ENCODE measurements around the gene TM6SF1.
"Not testable (repeated sequence)": the region's sequence is repeated elsewhere in the genome, so short reads cannot be mapped to it uniquely, and the experiment has no call there.

The TM6SF1 gene

DNA sequence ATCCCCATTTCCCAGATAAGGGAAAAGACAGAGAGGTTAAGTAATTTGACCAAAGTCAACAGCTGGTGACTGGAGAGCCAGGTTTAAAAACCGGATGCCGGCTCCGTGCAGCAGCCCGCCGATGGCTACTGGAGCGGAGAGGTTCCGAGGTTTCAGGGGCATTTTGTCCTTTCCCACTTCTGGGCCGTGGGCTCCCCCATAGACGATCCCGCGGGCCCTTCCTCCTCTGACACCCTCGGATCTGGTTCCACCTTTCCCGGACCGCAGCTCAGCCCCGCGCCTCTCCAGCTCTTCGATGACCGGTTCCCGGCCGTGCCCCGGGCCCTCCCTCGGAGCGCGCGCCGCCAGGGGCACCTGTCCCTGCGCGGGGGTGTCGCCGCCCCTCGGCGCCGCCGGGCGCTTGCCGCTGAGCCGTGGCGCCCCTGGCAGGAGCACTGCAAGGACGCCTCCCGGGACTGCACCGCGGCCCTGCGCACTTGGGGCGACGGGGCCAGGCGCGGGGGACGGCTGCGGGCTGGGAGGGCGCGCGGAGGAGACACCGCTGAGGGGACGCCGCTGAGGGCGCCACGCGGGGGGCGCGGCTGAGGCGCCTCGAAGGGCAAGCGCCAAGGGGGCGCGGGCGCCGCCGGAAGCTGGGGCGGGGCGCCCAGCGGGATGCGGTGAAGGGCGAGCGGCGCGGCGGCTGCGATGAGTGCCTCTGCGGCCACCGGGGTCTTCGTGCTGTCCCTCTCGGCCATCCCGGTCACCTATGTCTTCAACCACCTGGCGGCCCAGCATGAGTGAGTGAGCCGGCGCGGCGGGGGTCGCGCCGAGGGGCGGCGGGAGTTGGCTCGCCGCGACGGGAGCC, at the start of gene TM6SF1:
Gene TM6SF1 (plus strand): TSS at position 652 of the 847 bp plus-strand sequence. CDS start 36 bp downstream, at position 688.
- DNase-seq: no peak

- DNase-seq: no peak
Observed at GRCh38 chr15:83057696-83058376, 49.6 kb upstream of the TM6SF1 start.

DNA sequence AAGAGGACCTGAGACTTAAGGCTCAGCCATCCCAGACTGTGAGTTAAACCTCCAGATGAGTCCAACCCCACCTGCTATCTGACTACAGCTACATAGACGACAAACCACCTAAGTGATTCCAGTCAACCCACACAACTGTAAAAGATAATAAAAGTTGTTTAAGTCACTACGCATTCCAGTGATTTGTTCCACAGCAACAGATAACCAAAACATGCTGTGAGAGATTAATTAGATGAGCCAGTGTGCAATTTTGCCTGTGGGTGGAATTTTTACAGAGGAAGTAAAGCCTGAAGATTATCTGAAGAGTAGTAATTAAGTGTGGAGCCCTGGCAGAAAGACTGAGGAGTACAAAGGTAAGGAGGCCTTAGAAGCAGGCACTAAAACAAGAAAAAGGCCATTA, 45.8 kb upstream of the TM6SF1 start:
- DNase-seq: no peak

DNA sequence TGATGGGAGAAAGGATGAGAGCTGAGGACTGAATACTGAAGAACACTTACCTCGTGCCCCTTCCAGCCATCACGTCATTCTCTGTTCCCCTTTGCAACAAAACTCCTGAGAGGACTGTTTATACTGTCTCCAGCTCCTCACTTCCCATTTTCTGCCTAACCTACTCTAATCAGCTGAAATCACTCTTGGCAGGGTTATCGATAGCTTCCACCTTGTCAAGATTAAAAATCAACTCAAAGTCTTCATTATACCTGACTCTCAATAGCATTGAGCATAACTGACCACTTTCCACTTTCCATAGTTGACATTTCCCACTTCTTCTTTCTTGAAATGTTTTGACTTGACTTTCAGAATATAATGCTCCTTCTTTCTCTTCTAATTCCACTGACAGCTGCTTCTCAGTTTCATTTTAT, 44.7 kb upstream of the TM6SF1 start:
- no peak for DNase-seq

- DNase-seq: no peak
Observed at GRCh38 chr15:83063551-83063950, 43.9 kb upstream of the TM6SF1 start.

DNA sequence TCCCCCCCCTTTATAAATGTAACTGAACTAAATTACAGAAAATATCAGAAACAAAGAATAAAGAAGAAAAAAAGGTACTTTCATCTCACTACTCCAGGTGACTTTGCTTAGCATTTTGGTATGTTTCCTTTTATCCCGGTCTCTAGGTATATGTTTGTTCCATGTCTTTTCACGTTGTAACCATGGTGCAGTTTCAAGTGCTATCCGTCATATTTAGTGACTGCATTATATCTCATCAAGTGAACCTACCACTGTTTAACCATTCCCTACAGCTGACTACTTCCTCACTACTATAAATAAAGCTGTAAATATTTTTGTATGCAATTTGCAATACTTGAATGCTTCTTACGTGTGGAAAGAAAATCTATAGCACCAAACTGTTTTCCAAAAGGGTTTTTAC, 42.6 kb upstream of the TM6SF1 start:
- no peak for DNase-seq

- no peak for DNase-seq
Observed at GRCh38 chr15:83065431-83065830, 42.0 kb upstream of the TM6SF1 start.

DNA sequence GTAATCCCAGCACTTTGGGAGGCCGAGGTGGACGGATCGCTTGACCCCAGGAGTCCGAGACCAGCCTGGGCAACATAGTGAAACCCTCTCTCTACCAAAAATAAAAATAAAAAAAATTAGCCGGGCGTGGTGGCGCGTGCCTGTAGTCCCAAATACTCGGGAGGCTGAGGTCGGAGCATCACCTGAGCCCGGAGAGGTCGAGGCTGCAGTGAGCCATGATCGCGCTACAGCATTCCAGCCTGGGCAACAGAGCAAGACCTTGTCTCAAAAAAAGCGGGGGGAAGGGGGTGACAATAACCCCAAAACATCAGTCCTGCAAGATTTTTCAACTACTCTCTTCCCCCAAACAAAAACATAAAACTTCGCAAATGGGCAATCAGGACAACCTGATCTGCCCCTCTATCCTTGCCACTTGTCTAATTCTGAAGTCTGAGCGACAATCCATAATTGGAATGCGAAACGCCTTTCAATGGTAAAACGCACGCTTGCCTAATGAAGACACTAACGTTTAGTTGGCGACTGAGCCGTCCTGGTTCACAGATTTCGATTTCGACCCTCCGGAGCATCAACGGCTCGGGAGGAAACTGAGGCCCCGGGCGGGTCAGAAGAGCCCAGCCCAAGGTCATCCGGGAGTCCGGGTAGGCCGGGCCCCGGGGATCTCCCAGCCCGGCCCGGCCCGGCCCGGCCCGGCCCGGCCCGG, 41.3 kb upstream of the TM6SF1 start:
- no peak for DNase-seq

- peak; percentile 89 for DNase-seq
Observed at GRCh38 chr15:83066734-83067637, 40.5 kb upstream of the TM6SF1 start, which contains the start of gene BTBD1. Gene BTBD1 (minus strand): TSS chr15:83067252. CDS start chr15:83067151, 101 bp downstream.

DNA sequence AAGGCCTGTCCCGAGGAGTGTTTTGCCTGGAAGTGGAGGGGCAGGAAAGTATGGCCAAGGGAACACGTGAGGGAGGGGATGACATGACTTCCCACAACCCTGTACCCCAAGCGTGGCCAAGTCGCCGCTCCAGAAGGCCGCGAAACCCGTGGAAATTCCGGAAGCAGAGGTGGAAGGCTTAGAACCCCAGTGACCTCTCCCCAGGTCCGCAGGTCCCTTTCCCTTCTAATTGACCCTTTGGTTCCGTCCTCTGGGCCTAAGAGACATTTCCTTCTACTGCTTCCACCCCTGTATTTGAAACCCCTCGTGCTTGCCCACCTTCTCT, 39.8 kb upstream of the TM6SF1 start:
- no peak for DNase-seq

DNA sequence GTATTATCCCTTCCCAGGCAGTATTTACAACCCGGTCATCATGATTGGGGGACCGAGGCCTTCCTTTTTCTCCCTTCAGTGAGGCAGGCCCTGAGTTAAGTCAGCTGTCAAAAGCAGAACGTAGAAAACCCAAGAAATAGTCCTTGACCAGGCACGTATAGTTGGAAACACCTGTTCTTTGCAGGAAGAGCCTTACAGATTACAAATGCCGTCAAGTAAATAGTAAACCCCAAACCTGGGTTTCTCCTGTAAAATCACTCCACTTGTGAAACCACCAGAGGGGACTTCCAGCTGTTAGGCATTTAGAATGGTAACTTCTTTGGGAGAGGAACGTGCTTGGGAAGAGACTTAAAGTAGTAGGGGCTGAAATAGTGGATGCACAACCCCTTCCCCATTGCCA, 39.4 kb upstream of the TM6SF1 start:
- DNase-seq: no peak

- not testable (repeated sequence) for DNase-seq
Observed at GRCh38 chr15:83069211-83069642, 38.2 kb upstream of the TM6SF1 start.

GRCh38 chr15:83077491-83078230, 29.8 kb upstream of the TM6SF1 start:
- DNase-seq: no peak

DNA sequence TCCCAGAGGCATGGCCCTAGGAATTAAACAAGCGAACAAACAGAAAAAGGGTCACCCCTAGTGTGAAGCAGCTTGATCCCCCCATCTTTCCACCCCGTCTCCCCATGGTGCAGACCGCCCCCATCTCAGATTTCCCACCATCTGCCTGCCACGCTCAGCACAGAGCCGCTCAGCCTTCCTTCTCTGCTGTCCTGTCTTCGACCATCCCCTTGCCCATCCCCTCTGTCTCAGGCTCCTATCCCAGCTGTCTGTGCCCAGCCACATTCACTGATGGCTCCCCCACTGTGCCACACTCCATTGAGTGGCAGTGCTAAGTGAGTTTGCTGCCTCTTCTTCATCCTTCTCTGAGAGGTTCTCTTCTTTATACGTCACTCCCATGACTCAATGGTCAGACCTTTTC, 28.7 kb upstream of the TM6SF1 start:
- DNase-seq: no peak

GRCh38 chr15:83081256-83082014, 26.0 kb upstream of the TM6SF1 start:
- DNase-seq: no peak

DNA sequence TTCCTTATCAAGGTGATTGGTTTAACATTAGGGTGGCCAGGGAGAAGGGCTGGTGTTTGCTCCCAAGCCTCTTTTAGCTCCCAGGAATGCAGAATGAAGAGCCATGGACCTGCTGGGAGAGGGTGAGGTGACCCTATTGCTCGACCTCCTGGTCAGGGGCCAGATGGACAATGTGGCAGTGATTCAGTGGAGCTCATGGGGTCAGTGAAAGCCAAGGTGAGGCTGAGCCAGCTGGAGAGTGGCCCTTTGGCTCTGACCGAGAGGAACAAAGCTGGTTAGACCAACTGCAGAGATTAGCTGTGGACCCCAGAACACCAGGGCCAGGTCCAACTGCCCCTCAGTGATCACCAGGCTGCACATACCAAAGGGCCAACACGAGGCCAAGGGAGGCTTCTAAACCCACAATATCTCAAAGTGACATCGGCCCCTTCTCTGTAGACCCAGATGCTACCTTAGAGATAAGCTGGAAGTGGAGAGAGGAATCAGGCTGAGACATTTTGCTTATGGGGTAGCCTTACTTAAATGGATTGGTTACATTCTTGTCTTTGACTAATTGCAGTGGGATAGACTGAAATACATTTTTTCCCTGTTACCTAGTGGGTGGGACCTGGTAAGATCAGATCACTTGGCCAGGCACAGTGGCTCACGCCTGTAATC, 24.6 kb upstream of the TM6SF1 start:
- no peak for DNase-seq

DNA sequence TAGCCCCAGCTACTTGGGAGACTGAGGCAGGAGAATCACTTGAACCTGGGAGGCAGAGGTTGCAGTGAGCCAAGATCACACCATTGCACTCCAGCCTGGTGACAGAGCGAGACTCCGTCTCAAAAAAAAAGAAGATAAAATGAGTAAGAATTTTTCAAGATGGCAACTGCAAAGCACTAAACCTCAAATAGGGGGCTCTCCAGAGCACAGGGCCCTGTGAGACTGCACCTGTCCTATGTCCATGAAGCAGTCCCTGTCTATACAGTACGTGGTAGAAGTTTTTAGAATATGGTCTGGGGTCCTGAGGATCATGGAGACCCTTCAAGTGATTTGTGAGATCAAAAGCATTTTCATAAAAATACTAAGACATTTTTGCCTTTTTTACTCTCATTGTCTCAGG, 22.0 kb upstream of the TM6SF1 start:
- DNase-seq: not testable (repeated sequence)

DNA sequence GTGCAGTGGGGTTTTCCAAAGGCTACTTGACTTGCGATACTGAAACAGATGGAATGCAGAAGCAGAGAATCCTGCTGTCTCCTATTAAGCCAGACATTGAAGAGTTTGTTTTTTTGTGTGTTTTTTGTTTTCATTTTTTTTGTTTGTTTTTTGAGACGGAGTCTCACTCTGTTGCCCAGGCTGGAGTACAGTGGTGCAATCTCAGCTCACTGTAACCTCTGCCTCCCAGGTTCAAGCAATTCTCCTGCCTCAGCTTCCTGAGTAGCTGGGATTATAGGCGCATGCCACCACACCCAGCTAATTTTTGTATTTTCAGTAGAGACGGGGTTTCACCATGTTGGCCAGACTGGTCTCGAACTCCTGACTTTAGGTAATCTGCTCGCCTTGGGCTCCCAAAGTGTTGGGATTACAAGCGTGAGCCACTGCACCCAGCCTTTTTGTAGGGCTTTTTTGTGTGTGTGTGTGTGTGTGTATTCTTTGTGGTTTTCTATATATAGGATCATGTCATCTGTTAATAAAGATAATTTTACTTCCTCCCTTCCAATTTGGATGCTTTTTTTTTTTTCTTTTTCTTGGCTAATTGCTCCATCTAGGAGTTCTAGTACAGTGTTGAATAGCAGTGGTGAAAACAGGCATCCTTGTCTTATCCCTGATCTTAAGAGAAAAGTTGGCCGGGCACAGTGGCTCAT, 21.4 kb upstream of the TM6SF1 start:
- not testable (repeated sequence) for DNase-seq

DNA sequence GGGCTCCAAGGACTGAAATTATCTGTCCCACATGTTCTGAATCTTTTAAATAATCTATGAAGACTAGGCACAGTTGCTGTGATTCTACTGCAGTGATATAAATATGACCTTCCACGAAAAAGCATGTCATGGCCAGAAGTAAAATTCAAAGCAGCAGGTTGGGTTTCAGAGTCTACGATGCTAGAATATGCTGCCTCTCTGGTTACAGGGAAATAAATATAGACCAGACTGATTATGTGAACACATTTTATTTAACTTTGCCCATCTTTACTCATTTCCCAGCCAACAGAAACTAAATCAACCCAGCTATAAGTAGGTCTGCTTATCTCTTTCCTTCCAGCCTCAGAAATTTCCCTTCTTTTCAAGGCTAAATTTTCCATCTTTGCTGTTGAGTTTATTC, 19.9 kb upstream of the TM6SF1 start:
- DNase-seq: no peak

DNA sequence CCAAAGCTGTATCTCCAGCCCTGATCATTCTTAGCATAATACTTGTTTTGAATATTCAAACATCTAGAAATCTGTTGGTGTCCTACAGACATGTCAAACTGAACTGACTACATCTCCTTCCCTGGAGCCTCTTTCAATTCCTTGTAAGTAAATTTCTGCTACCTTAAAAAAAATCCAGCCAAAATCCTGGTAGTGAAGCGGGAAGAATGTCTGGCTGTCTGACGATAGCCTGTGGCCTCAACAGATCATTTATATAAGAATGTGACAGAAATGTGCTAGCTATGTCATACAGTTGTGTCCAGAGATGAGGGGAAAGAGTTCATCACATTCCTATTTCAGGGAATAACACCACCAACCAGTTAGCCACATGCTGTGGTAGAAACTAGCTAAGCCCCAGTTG, 18.6 kb upstream of the TM6SF1 start:
- no peak for DNase-seq

Measured in 8988T (cell line).